Gastrocnemius medialis (tissue), 4 donors: Measurements from ENCODE around the gene KCNQ5.

Source experiments
- POLR2A ChIP-seq, 2 donors: fragments of 450-650 bp; IDR thresholded peaks; one replicate each; pipeline ENCODE4 v1.6.1; 2017; ENCODE audit warnings: antibody characterized with exemption in 2 of 2, mild to moderate bottlenecking in 2 of 2, moderate library complexity in 2 of 2
- TF ChIP-seq, protein P1 (sequence below), 5 experiments: fragments of 450-650 bp in 3 of 5; fragments of 200-600 bp in 2 of 5; sonication (generic) in 2 of 5; IDR thresholded peaks in 4 of 5; conservative IDR thresholded peaks in 1 of 5; 1 replicate in 4 of 5; 2 replicates in 1 of 5; pipeline ENCODE4 v1.5.1; 2016 to 2019; ENCODE audit warnings: antibody characterized with exemption in 5 of 5, mild to moderate bottlenecking in 3 of 5, moderate library complexity in 3 of 5

DNA sequence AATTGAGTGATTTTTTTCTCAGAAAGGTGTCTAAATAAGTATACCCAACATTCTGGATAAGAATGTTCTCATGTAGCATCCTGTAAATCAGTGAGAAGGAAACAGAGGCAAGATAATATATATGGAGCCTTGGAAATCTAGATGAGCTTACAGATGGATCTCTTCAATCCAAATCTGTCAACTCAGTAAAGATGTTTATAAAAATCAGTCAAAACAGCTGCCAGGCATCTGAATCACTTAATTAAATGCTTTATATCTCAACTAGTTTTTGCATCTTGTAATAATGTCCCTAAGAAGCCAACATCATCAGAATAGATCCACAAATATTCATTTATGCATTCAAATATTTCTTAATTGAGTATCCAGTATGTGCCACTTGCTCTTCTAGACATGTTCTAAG lies 303.3 kb downstream of the KCNQ5 start:
- TF ChIP-seq, protein P1, sequence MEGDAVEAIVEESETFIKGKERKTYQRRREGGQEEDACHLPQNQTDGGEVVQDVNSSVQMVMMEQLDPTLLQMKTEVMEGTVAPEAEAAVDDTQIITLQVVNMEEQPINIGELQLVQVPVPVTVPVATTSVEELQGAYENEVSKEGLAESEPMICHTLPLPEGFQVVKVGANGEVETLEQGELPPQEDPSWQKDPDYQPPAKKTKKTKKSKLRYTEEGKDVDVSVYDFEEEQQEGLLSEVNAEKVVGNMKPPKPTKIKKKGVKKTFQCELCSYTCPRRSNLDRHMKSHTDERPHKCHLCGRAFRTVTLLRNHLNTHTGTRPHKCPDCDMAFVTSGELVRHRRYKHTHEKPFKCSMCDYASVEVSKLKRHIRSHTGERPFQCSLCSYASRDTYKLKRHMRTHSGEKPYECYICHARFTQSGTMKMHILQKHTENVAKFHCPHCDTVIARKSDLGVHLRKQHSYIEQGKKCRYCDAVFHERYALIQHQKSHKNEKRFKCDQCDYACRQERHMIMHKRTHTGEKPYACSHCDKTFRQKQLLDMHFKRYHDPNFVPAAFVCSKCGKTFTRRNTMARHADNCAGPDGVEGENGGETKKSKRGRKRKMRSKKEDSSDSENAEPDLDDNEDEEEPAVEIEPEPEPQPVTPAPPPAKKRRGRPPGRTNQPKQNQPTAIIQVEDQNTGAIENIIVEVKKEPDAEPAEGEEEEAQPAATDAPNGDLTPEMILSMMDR (IDR thresholded peaks at IDR 0.05 in 4 of 5, conservative IDR thresholded peaks at IDR 0.05 in 1 of 5), result no peak
- TF ChIP-seq POLR2A (IDR thresholded peaks at IDR 0.05), result no peak
